K562 (cell line): ENCODE data around the gene CXCL13. TPM values are rescaled to one million over a fixed set of nuclear protein-coding genes. Genes with fewer than 3 reads are reported as not detected.

Experiments
- ATAC-seq: fragments of 200-7000 bp; cut with Tn5 transposase; 3 replicates; pipeline ENCODE4 v1.9.1; 2020; ENCODE audit warnings: moderate library complexity
- BruUV-seq: library from RNA; stranded (reverse); fragments of 400-500 nt; replicated peaks from 2 replicates; lab custom pipeline; 2021; lab: Mats Ljungman, UMichigan
- CTCF ChIA-PET: fragments of 300-600 bp; formaldehyde crosslinking; extraction: SDS; loops from one replicate; lab custom pipeline; 2021; ENCODE audit warnings: low intra/inter-chr PET ratio; lab: Yijun Ruan, JAX
- POLR2A ChIA-PET: fragments of 300-600, 350-650 bp; sonication (Branson Sonifier 250); formaldehyde crosslinking; extraction: SDS; loops from one replicate; lab custom pipeline; 2021; ENCODE audit warnings: antibody characterized with exemption, inconsistent platforms; lab: Yijun Ruan, JAX
- DNase-seq, 4 experiments: peaks; one replicate each; pipeline versions ENCODE4 v3.0.0 to v3.0.0-alpha.2; 2011 to 2018; ENCODE audit warnings: low spot score in 3 of 4, mixed read lengths in 3 of 4; ENCODE audit errors: extremely low read depth in 1 of 4
- FAIRE-seq: peaks from 2 replicates; lab custom pipeline; 2011; peaks lifted over from hg19 to GRCh38; lab: Jason Lieb, UNC
- H2AFZ ChIP-seq: 2 replicates; pipeline ENCODE4 v1.6.0; 2011; ENCODE audit warnings: low read depth, low read length, control low read depth, inconsistent platforms
- H3K27ac ChIP-seq: fragments of 200-600 bp; 3 replicates; pipeline ENCODE4 v1.8.0; 2011; ENCODE audit warnings: low read depth, mild to moderate bottlenecking, control low read depth, inconsistent platforms, low read length, moderate library complexity, mixed read lengths; ENCODE audit errors: extremely low read depth
- H3K27me3 ChIP-seq, 2 experiments: fragments of 300-600 bp in 1 of 2; 2 replicates in 1 of 2; 3 replicates in 1 of 2; pipeline versions ENCODE4 v1.6.0 to v1.8.0; 2011; ENCODE audit warnings: inconsistent platforms in 2 of 2, low read length in 2 of 2, mild to moderate bottlenecking in 1 of 2, mixed read lengths in 1 of 2, moderate library complexity in 1 of 2; ENCODE audit not compliant: control insufficient read depth in 2 of 2, insufficient read depth in 2 of 2
- H3K36me3 ChIP-seq: fragments of 300-600 bp; 3 replicates; pipeline ENCODE4 v1.8.0; 2011; ENCODE audit warnings: mild to moderate bottlenecking, low read length, inconsistent platforms; ENCODE audit not compliant: control insufficient read depth, insufficient read depth
- H3K4me1 ChIP-seq, 2 experiments: fragments of 200-600 bp in 1 of 2; replicated peaks in 1 of 2; 2 replicates in 1 of 2; 3 replicates in 1 of 2; pipeline versions ENCODE4 v1.5.1 to v1.8.0; 2011; ENCODE audit warnings: inconsistent platforms in 2 of 2, low read length in 2 of 2, mild to moderate bottlenecking in 1 of 2, mixed read lengths in 1 of 2, moderate library complexity in 1 of 2; ENCODE audit not compliant: control insufficient read depth in 2 of 2, insufficient read depth in 2 of 2
- H3K4me2 ChIP-seq: 2 replicates; pipeline ENCODE4 v1.6.1; 2011; ENCODE audit warnings: low read length, control low read depth, inconsistent platforms, mixed read lengths; ENCODE audit not compliant: insufficient read depth
- H3K4me3 ChIP-seq: fragments of 200-600 bp; sonication (generic), shearing (Covaris generic); 2 replicates; pipeline ENCODE4 v1.5.1; 2016; ENCODE audit warnings: control low read depth, inconsistent platforms
- H3K79me2 ChIP-seq: fragments of 200-600 bp; 3 replicates; pipeline ENCODE4 v1.8.0; 2011; ENCODE audit warnings: low read length, inconsistent platforms; ENCODE audit not compliant: control insufficient read depth, insufficient read depth
- H3K9ac ChIP-seq, 2 experiments: 2 replicates each; pipeline versions ENCODE4 v1.6.0 to v1.6.1; 2011; ENCODE audit warnings: low read depth in 2 of 2, low read length in 2 of 2, control low read depth in 1 of 2, inconsistent platforms in 1 of 2, mild to moderate bottlenecking in 1 of 2, mixed read lengths in 1 of 2; ENCODE audit not compliant: insufficient read depth in 1 of 2
- H3K9me1 ChIP-seq: one replicate; pipeline ENCODE4 v1.6.0; 2011; ENCODE audit warnings: inconsistent platforms, mild to moderate bottlenecking, low read length, moderate library complexity; ENCODE audit not compliant: control insufficient read depth, insufficient read depth
- H3K9me3 ChIP-seq: replicated peaks from 2 replicates; pipeline ENCODE4 v1.5.1; 2011; ENCODE audit warnings: low read depth, low read length, inconsistent platforms; ENCODE audit not compliant: control insufficient read depth, insufficient read depth
- H4K20me1 ChIP-seq: replicated peaks from 2 replicates; pipeline ENCODE4 v1.6.1; 2011; ENCODE audit warnings: low read length, inconsistent platforms, mixed read lengths; ENCODE audit not compliant: control insufficient read depth, insufficient read depth
- ARID4B ChIP-seq: sonication (generic); formaldehyde crosslinking; IDR thresholded peaks from 2 replicates; pipeline ENCODE4 v1.8.0; 2022; ENCODE audit warnings: mild to moderate bottlenecking, missing genetic modification reagents
- BHLHE40 ChIP-seq: IDR thresholded peaks from 2 replicates; pipeline ENCODE4 v1.6.1; 2011; ENCODE audit warnings: low read length, improper control_type of control experiment
- CGGBP1 ChIP-seq: fragments of 250-450 bp; sonication (Bioruptor Pico); IDR thresholded peaks from 2 replicates; pipeline ENCODE4 v1.9.0; 2021; ENCODE audit warnings: mild to moderate bottlenecking
- CUX1 ChIP-seq: fragments of 200-800 bp; sonication (Bioruptor generic); IDR thresholded peaks from 2 replicates; pipeline ENCODE4 v1.6.1; 2016; ENCODE audit warnings: missing genetic modification characterization, missing compliant biosample characterization
- IFI16 ChIP-seq: fragments of 250-450 bp; sonication (Bioruptor Pico); IDR thresholded peaks from 2 replicates; pipeline ENCODE4 v2.1.2; 2022; ENCODE audit warnings: mild to moderate bottlenecking, inconsistent platforms
- ZBTB5 ChIP-seq: fragments of 450-650 bp; IDR thresholded peaks from 2 replicates; pipeline ENCODE4 v1.6.1; 2017; ENCODE audit warnings: antibody characterized with exemption
- ZNF655 ChIP-seq: fragments of 250-450 bp; sonication (Bioruptor Pico); IDR thresholded peaks from 2 replicates; pipeline ENCODE4 v1.5.0; 2021
- ZNF668 ChIP-seq: fragments of 250-450 bp; sonication (Bioruptor Pico); IDR thresholded peaks from 2 replicates; pipeline ENCODE4 v1.8.0; 2022; ENCODE audit warnings: mild to moderate bottlenecking, inconsistent platforms
- in situ Hi-C: fragments of 300-500 bp; cut with MboI; formaldehyde crosslinking; loops from 4 replicates; pipeline ENCODE4 v1.15.0; 2018; ENCODE audit warnings: inconsistent platforms, mixed read lengths
- intact Hi-C: fragments of 100-400 bp; cut with micrococcal nuclease; formaldehyde crosslinking; loops from 2 replicates; pipeline ENCODE4 v1.14.2; 2022
- polyA plus RNA-seq, 8 experiments: library from polyadenylated mRNA; depleted of rRNA in 4 of 8; stranded (reverse) in 5 of 8; unstranded in 3 of 8; fragments of >200 nt; fragmentation: Nextera tagmentation in 2 of 8; fragmentation: Illumina TruSeq in 1 of 8; extraction: Ambion mirVana in 2 of 8; extraction: Trizol in 1 of 8; gene quantifications; 2 replicates each; pipeline versions ENCODE4 v1.2.1 to v1.2.3, GENCODE V29; 2011 to 2014; ENCODE audit warnings: inconsistent platforms in 1 of 8, missing spikeins in 1 of 8
- total RNA-seq, 7 experiments: library from RNA; depleted of rRNA in 6 of 7; stranded (reverse); fragments of >200 nt in 6 of 7; fragmentation: Illumina TruSeq in 2 of 7; extraction: Trizol in 2 of 7; gene quantifications; 2 replicates each; pipeline versions ENCODE4 v1.2.1 to v1.2.3, GENCODE V29; 2011 to 2021; ENCODE audit warnings: low replicate concordance in 1 of 7

The CXCL13 gene
- total and polyA plus RNA-seq, 9 of the 15 experiments (the other 6 are each of a cell fraction or from before 2014, with no cell fraction given): not detected

GRCh38 chr4:77567549-77567948 is 38.1 kb upstream of the CXCL13 start:
- H3K9ac ChIP-seq: no peak overlapping the region
- ATAC-seq: no peak
- H3K27me3 ChIP-seq: no peaks in the 10 kb centered on the region
- in situ Hi-C loops (no loop called here), intact Hi-C loops (no loop called here)
- BruUV-seq: no TSS peak
- H3K79me2 ChIP-seq: no peaks in the 10 kb centered on the region
- no peaks in the 10 kb centered on the region for H3K4me1 ChIP-seq
- no peak overlapping the region for H3K4me2 ChIP-seq
- H4K20me1 ChIP-seq: no peaks in the 10 kb centered on the region
- H3K9me1 ChIP-seq: no peaks in the 10 kb centered on the region
- no peak for FAIRE-seq
- ChIA-PET CTCF (no interaction called here), POLR2A (no interaction called here)
- no peak for DNase-seq
- no peaks in the 10 kb centered on the region for H3K36me3 ChIP-seq
- no peak overlapping the region for H2AFZ ChIP-seq
- no peak overlapping the region for H3K4me3 ChIP-seq
- no peaks in the 10 kb centered on the region for H3K9me3 ChIP-seq
- no peak overlapping the region for H3K27ac ChIP-seq
- no peak for TF ChIP-seq CUX1 (CRISPR knock-in tag)
- TF ChIP-seq ZNF655 (CRISPR knock-in tag): no peak
- TF ChIP-seq IFI16: no peak
- TF ChIP-seq ARID4B (CRISPR knock-in tag): no peak
- no peak for TF ChIP-seq BHLHE40
- no peak for TF ChIP-seq CGGBP1
- no peak for TF ChIP-seq ZBTB5
- no peak for TF ChIP-seq ZNF668 (CRISPR knock-in tag)
